ENCODE results near the gene FBXO21.
"Not testable (repeated sequence)": the region's sequence is repeated elsewhere in the genome, so short reads cannot be mapped to it uniquely, and the experiment has no call there.

The FBXO21 gene

GRCh38 chr12:117193903-117194302 is 3.6 kb upstream of the FBXO21 start:
- Histone ChIP-seq H3K79me2 (ENCODE audit: insufficient read depth, low read length) (peaks cover 10% of the 10 kb centered on the region), H3K4me2 (ENCODE audit: low read length) (no peak overlapping the region), H3K9me2 (ENCODE audit: low read depth, low read length) (no peaks in the 10 kb centered on the region), H3K27ac (ENCODE audit: low read depth, low read length, poor library complexity, severe bottlenecking) (no peak overlapping the region), H3F3A (ENCODE audit: insufficient read depth, low read length) (no peaks in the 10 kb centered on the region), H4K20me1 (ENCODE audit: insufficient read depth, low read length) (no peaks in the 10 kb centered on the region), H3K36me3 (ENCODE audit: insufficient read depth, low read length) (no peaks in the 10 kb centered on the region; the same call in 1 of the 2 replicates), H3K9me3 (ENCODE audit: low read length) (peaks cover 4% of the 10 kb centered on the region), H3K27me3 (ENCODE audit: insufficient read depth, low read length) (peaks cover 13% of the 10 kb centered on the region; the same call in 1 of the 2 replicates), H3K4me3 (ENCODE audit: low read depth, low read length, poor library complexity, severe bottlenecking) (no peak overlapping the region), H3K9ac (ENCODE audit: low read length) (no peak overlapping the region), H2AFZ (ENCODE audit: low read length) (no peak overlapping the region), H3K4me1 (ENCODE audit: insufficient read depth, low read length, severe bottlenecking) (peaks cover 6% of the 10 kb centered on the region)
- no peak for TF ChIP-seq EZH2 (IDR thresholded peaks at IDR 0.05; ENCODE audit: borderline replicate concordance, low read length)
- TF ChIP-seq CTCF (IDR thresholded peaks at IDR 0.05; ENCODE audit: low read length) = no peak

GRCh38 chr12:117192581-117192980 is 2.3 kb upstream of the FBXO21 start:
- Histone ChIP-seq H3K4me1 (ENCODE audit: insufficient read depth, low read length, severe bottlenecking) (peaks cover 16% of the 10 kb centered on the region), H3K27me3 (ENCODE audit: insufficient read depth, low read length) (peaks cover 13% of the 10 kb centered on the region; the same call in 1 of the 2 replicates), H3K36me3 (ENCODE audit: insufficient read depth, low read length) (peaks cover 12% of the 10 kb centered on the region), H3K79me2 (ENCODE audit: insufficient read depth, low read length) (peaks cover 20% of the 10 kb centered on the region)
- H3K9ac ChIP-seq (ENCODE audit: low read length); H3K4me3 ChIP-seq (ENCODE audit: low read depth, low read length, poor library complexity, severe bottlenecking); H3F3A ChIP-seq (ENCODE audit: insufficient read depth, low read length); H3K9me2 ChIP-seq (ENCODE audit: low read depth, low read length); H3K4me2 ChIP-seq (ENCODE audit: low read length); H3K27ac ChIP-seq (ENCODE audit: low read depth, low read length, poor library complexity, severe bottlenecking); H2AFZ ChIP-seq (ENCODE audit: low read length); H3K9me3 ChIP-seq (ENCODE audit: low read length); H4K20me1 ChIP-seq (ENCODE audit: insufficient read depth, low read length): not testable (repeated sequence)

GRCh38 chr12:117192057-117192456 is 1.8 kb upstream of the FBXO21 start:
- TF ChIP-seq EZH2 (IDR thresholded peaks at IDR 0.05; ENCODE audit: borderline replicate concordance, low read length) (no peak), CTCF (IDR thresholded peaks at IDR 0.05; ENCODE audit: low read length) (no peak)
- Histone ChIP-seq H3K4me1 (ENCODE audit: insufficient read depth, low read length, severe bottlenecking) (peaks cover 16% of the 10 kb centered on the region), H3K27me3 (ENCODE audit: insufficient read depth, low read length) (peaks cover 13% of the 10 kb centered on the region; the same call in 1 of the 2 replicates), H3K79me2 (ENCODE audit: insufficient read depth, low read length) (peaks cover 20% of the 10 kb centered on the region), H3K36me3 (ENCODE audit: insufficient read depth, low read length) (peaks cover 15% of the 10 kb centered on the region), H3K9me2 (ENCODE audit: low read depth, low read length) (no peaks in the 10 kb centered on the region), H3K4me2 (ENCODE audit: low read length) (no peak overlapping the region), H2AFZ (ENCODE audit: low read length) (no peak overlapping the region), H3K9me3 (ENCODE audit: low read length) (peaks cover 4% of the 10 kb centered on the region), H3K9ac (ENCODE audit: low read length) (no peak overlapping the region), H3K27ac (ENCODE audit: low read depth, low read length, poor library complexity, severe bottlenecking) (no peak overlapping the region), H4K20me1 (ENCODE audit: insufficient read depth, low read length) (no peaks in the 10 kb centered on the region), H3F3A (ENCODE audit: insufficient read depth, low read length) (no peaks in the 10 kb centered on the region), H3K4me3 (ENCODE audit: low read depth, low read length, poor library complexity, severe bottlenecking) (no peak overlapping the region)

GRCh38 chr12:117189725-117190209 is 503 bp downstream of the FBXO21 start:
- Histone ChIP-seq H3K4me2 (ENCODE audit: low read length) (peak overlapping the region; percentile 99), H3K4me1 (ENCODE audit: insufficient read depth, low read length, severe bottlenecking) (peaks cover 16% of the 10 kb centered on the region), H3F3A (ENCODE audit: insufficient read depth, low read length) (no peaks in the 10 kb centered on the region), H3K79me2 (ENCODE audit: insufficient read depth, low read length) (peaks cover 20% of the 10 kb centered on the region), H3K9ac (ENCODE audit: low read length) (peak overlapping the region; percentile 83), H3K4me3 (ENCODE audit: low read depth, low read length, poor library complexity, severe bottlenecking) (peak overlapping the region; percentile 97), H2AFZ (ENCODE audit: low read length) (no peak overlapping the region), H3K9me2 (ENCODE audit: low read depth, low read length) (no peaks in the 10 kb centered on the region), H4K20me1 (ENCODE audit: insufficient read depth, low read length) (no peaks in the 10 kb centered on the region), H3K9me3 (ENCODE audit: low read length) (peaks cover 4% of the 10 kb centered on the region), H3K27me3 (ENCODE audit: insufficient read depth, low read length) (peaks cover 8% of the 10 kb centered on the region; the same call in 1 of the 2 replicates), H3K36me3 (ENCODE audit: insufficient read depth, low read length) (peaks cover 36% of the 10 kb centered on the region), H3K27ac (ENCODE audit: low read depth, low read length, poor library complexity, severe bottlenecking) (no peak overlapping the region)
- TF ChIP-seq CTCF (IDR thresholded peaks at IDR 0.05; ENCODE audit: low read length) (no peak; the same call in 1 of the 2 replicates), EZH2 (IDR thresholded peaks at IDR 0.05; ENCODE audit: borderline replicate concordance, low read length) (no peak)
